Measurements from ENCODE around the gene CLCN7. TPM values are rescaled to one million over a fixed set of nuclear protein-coding genes. Genes with fewer than 3 reads are reported as not detected.

The CLCN7 gene
- total RNA-seq, 2 donors from 2014 or later = 27.2 to 115 TPM

- WGBS, 2 donors = 77 to 84% methylated on average over 7 to 9 of the region's 10 CpGs
- DNase-seq (no peak), ATAC-seq (no peak)
- Histone ChIP-seq H3K4me1 (no peaks in the 10 kb centered on the region), H3K36me3 (replicated peaks in 1 of 2; ENCODE audit: insufficient read depth in 1 of 2, low read depth in 2 of 2) (peaks cover 0 to 13% of the 10 kb centered on the region in 2 donors), H3K27ac (no peak overlapping the region), H3K4me3 (no peak overlapping the region), H3K27me3 (no peaks in the 10 kb centered on the region), H3K9me3 (no peaks in the 10 kb centered on the region)
- no peak for TF ChIP-seq POLR2A (IDR thresholded peaks at IDR 0.05)
- TF ChIP-seq CTCF (IDR thresholded peaks at IDR 0.05) = no peak
- intact Hi-C loops (cut with DNase I) = no loop called here
Measured at GRCh38 chr16:1459967-1460366, 14.9 kb downstream of the CLCN7 start.

GRCh38 chr16:1458977-1459341, 15.9 kb downstream of the CLCN7 start:
- Histone ChIP-seq H3K4me1 (no peaks in the 10 kb centered on the region), H3K27ac (no peak overlapping the region), H3K27me3 (no peaks in the 10 kb centered on the region), H3K9me3 (no peaks in the 10 kb centered on the region), H3K4me3 (no peak overlapping the region), H3K36me3 (replicated peaks in 1 of 2; ENCODE audit: insufficient read depth in 1 of 2, low read depth in 2 of 2) (peaks cover 0 to 18% of the 10 kb centered on the region in 2 donors)
- no peak for ATAC-seq
- intact Hi-C loops (cut with DNase I) = no loop called here
- no peak for TF ChIP-seq POLR2A (IDR thresholded peaks at IDR 0.05)
- no peak for TF ChIP-seq CTCF (IDR thresholded peaks at IDR 0.05)
- WGBS, 2 donors = 81% methylated on average over 12 of the region's 14 CpGs; no CpG with 5 or more reads in 1 of the 2 donors
- no peak for DNase-seq

- DNase-seq (no peak), ATAC-seq (no peak)
- TF ChIP-seq CTCF (IDR thresholded peaks at IDR 0.05) = no peak
- TF ChIP-seq POLR2A (IDR thresholded peaks at IDR 0.05) = no peak
- Histone ChIP-seq H3K36me3 (replicated peaks in 1 of 2; ENCODE audit: insufficient read depth in 1 of 2, low read depth in 2 of 2) (peaks cover 0 to 23% of the 10 kb centered on the region in 2 donors), H3K4me1 (no peaks in the 10 kb centered on the region), H3K4me3 (no peak overlapping the region), H3K27me3 (no peaks in the 10 kb centered on the region), H3K27ac (no peak overlapping the region), H3K9me3 (no peaks in the 10 kb centered on the region)
- WGBS, 2 donors = 93 to 96% methylated on average over 13 to 26 of the region's 26 CpGs
- intact Hi-C loops (cut with DNase I) = no loop called here
Measured at GRCh38 chr16:1458336-1458976, 16.4 kb downstream of the CLCN7 start.

GRCh38 chr16:1457489-1458245, 17.2 kb downstream of the CLCN7 start:
- H3K36me3 ChIP-seq (replicated peaks in 1 of 2; ENCODE audit: insufficient read depth in 1 of 2, low read depth in 2 of 2) = peaks cover 0 to 23% of the 10 kb centered on the region in 2 donors
- H3K9me3 ChIP-seq = no peaks in the 10 kb centered on the region
- H3K4me1 ChIP-seq = no peaks in the 10 kb centered on the region
- WGBS, 2 donors = 90 to 97% methylated on average over 9 to 42 of the region's 42 CpGs
- intact Hi-C loops (cut with DNase I) = no loop called here
- no peak overlapping the region for H3K4me3 ChIP-seq
- no peak for TF ChIP-seq POLR2A (IDR thresholded peaks at IDR 0.05)
- no peak for TF ChIP-seq CTCF (IDR thresholded peaks at IDR 0.05)
- ATAC-seq = no peak
- H3K27ac ChIP-seq = no peak overlapping the region
- no peak for DNase-seq
- H3K27me3 ChIP-seq = no peaks in the 10 kb centered on the region

All from body of pancreas (tissue), 4 donors.